Activated naive CD4-positive, alpha-beta T cell treated with anti-CD3 and anti-CD28 coated beads for 36 hours (primary cell): Measurements from ENCODE around the gene TENM4. TPM values are rescaled to one million over a fixed set of nuclear protein-coding genes. Genes with fewer than 3 reads are reported as not detected.

Experiments used
- CTCF ChIA-PET: fragments of 350-600 bp; sonication (Branson Sonifier 250); formaldehyde crosslinking; loops from one replicate; lab custom pipeline; 2021; ENCODE audit warnings: antibody characterized with exemption; lab: Charles Lee
- DNase-seq: peaks from one replicate; pipeline ENCODE4 v3.0.0-alpha.2; 2020
- H3K27ac Mint-ChIP-seq: one replicate; pipeline ENCODE4 v1.8.0; 2021; ENCODE audit warnings: mild to moderate bottlenecking, mixed read lengths
- H3K27me3 Mint-ChIP-seq: one replicate; pipeline ENCODE4 v1.8.0; 2021; ENCODE audit warnings: low read depth, mixed read lengths
- H3K36me3 Mint-ChIP-seq: one replicate; pipeline ENCODE4 v1.8.0; 2021; ENCODE audit warnings: low read depth, mixed read lengths
- H3K4me1 Mint-ChIP-seq: one replicate; pipeline ENCODE4 v1.8.0; 2021; ENCODE audit warnings: low read depth, mixed read lengths
- H3K4me3 Mint-ChIP-seq: one replicate; pipeline ENCODE4 v1.8.0; 2021; ENCODE audit warnings: mild to moderate bottlenecking, moderate library complexity, mixed read lengths
- H3K9me3 Mint-ChIP-seq: one replicate; pipeline ENCODE4 v1.8.0; 2021; ENCODE audit warnings: mixed read lengths
- intact Hi-C: fragments of 100-400 bp; cut with micrococcal nuclease; formaldehyde crosslinking; loops from one replicate; pipeline ENCODE4 v1.15.1; 2023
- total RNA-seq, 2 experiments: library from RNA; stranded (reverse); gene quantifications; one replicate each; pipeline ENCODE4 v1.2.3, GENCODE V29; 2021

The TENM4 gene
- total RNA-seq, 2 experiments from 2014 or later, result not detected

- no peaks in the 10 kb centered on the region for H3K4me1 Mint-ChIP-seq
- CTCF ChIA-PET, result no interaction called here
- intact Hi-C loops, result no loop called here
Measured at GRCh38 chr11:78783301-78783700, 657.5 kb downstream of the TENM4 start.

GRCh38 chr11:78782725-78783124 lies 658.1 kb downstream of the TENM4 start:
- peaks cover 6% of the 10 kb centered on the region for H3K27me3 Mint-ChIP-seq
- no peaks in the 10 kb centered on the region for H3K36me3 Mint-ChIP-seq
- CTCF ChIA-PET, result no interaction called here
- no peak overlapping the region for H3K27ac Mint-ChIP-seq
- intact Hi-C loops, result no loop called here
- DNase-seq, result no peak
- no peaks in the 10 kb centered on the region for H3K4me1 Mint-ChIP-seq
- H3K9me3 Mint-ChIP-seq, result no peaks in the 10 kb centered on the region
- no peak overlapping the region for H3K4me3 Mint-ChIP-seq

More at GRCh38 chr11:78783301-78783700, 657.5 kb downstream of the TENM4 start:
- no peak for DNase-seq
- no peaks in the 10 kb centered on the region for H3K36me3 Mint-ChIP-seq
- H3K27me3 Mint-ChIP-seq, result peaks cover 6% of the 10 kb centered on the region
- no peak overlapping the region for H3K27ac Mint-ChIP-seq
- no peaks in the 10 kb centered on the region for H3K9me3 Mint-ChIP-seq
- H3K4me3 Mint-ChIP-seq, result no peak overlapping the region

- intact Hi-C loops, result no loop called here
- Mint-ChIP-seq H3K4me1 (no peaks in the 10 kb centered on the region), H3K36me3 (no peaks in the 10 kb centered on the region), H3K9me3 (no peaks in the 10 kb centered on the region), H3K27me3 (peaks cover 7% of the 10 kb centered on the region), H3K4me3 (no peak overlapping the region), H3K27ac (no peak overlapping the region)
- CTCF ChIA-PET, result interaction anchor here (0.9 kb wide), 1 partner anchor 135 kb away, joined by 3 read pairs; no protein-coding TSS in a partner anchor
- DNase-seq, result no peak
Measured at GRCh38 chr11:78780889-78781288, 659.9 kb downstream of the TENM4 start.

GRCh38 chr11:78773492-78773891 lies 667.3 kb downstream of the TENM4 start:
- Mint-ChIP-seq H3K4me1 (no peaks in the 10 kb centered on the region), H3K27me3 (peaks cover 7% of the 10 kb centered on the region), H3K4me3 (no peak overlapping the region), H3K36me3 (no peaks in the 10 kb centered on the region), H3K9me3 (no peaks in the 10 kb centered on the region), H3K27ac (no peak overlapping the region)
- intact Hi-C loops, result no loop called here
- CTCF ChIA-PET, result no interaction called here
- DNase-seq, result no peak

GRCh38 chr11:78773077-78773476 lies 667.8 kb downstream of the TENM4 start:
- CTCF ChIA-PET, result no interaction called here

GRCh38 chr11:78772186-78772585 lies 668.6 kb downstream of the TENM4 start:
- Mint-ChIP-seq H3K9me3 (no peaks in the 10 kb centered on the region), H3K4me1 (no peaks in the 10 kb centered on the region), H3K27ac (no peak overlapping the region), H3K4me3 (no peak overlapping the region), H3K36me3 (no peaks in the 10 kb centered on the region), H3K27me3 (peaks cover 7% of the 10 kb centered on the region)
- intact Hi-C loops, result no loop called here
- CTCF ChIA-PET, result no interaction called here
- no peak for DNase-seq

More at GRCh38 chr11:78773077-78773476, 667.8 kb downstream of the TENM4 start:
- intact Hi-C loops, result no loop called here
- no peaks in the 10 kb centered on the region for H3K36me3 Mint-ChIP-seq
- no peak for DNase-seq
- H3K4me3 Mint-ChIP-seq, result no peak overlapping the region
- H3K27me3 Mint-ChIP-seq, result peaks cover 7% of the 10 kb centered on the region
- no peaks in the 10 kb centered on the region for H3K9me3 Mint-ChIP-seq
- no peak overlapping the region for H3K27ac Mint-ChIP-seq
- H3K4me1 Mint-ChIP-seq, result no peaks in the 10 kb centered on the region

GRCh38 chr11:78770931-78771330 lies 669.9 kb downstream of the TENM4 start:
- Mint-ChIP-seq H3K9me3 (no peaks in the 10 kb centered on the region), H3K27ac (no peak overlapping the region), H3K36me3 (no peaks in the 10 kb centered on the region), H3K27me3 (peaks cover 7% of the 10 kb centered on the region), H3K4me1 (no peaks in the 10 kb centered on the region), H3K4me3 (no peak overlapping the region)
- intact Hi-C loops, result no loop called here
- DNase-seq, result no peak
- CTCF ChIA-PET, result no interaction called here

- Mint-ChIP-seq H3K4me3 (no peak overlapping the region), H3K27ac (no peak overlapping the region), H3K9me3 (no peaks in the 10 kb centered on the region), H3K4me1 (no peaks in the 10 kb centered on the region), H3K27me3 (peaks cover 5% of the 10 kb centered on the region), H3K36me3 (no peaks in the 10 kb centered on the region)
- CTCF ChIA-PET, result no interaction called here
- intact Hi-C loops, result no loop called here
- DNase-seq, result no peak
Measured at GRCh38 chr11:78768971-78769370, 671.9 kb downstream of the TENM4 start.

GRCh38 chr11:78768345-78768744 lies 672.5 kb downstream of the TENM4 start:
- H3K27ac Mint-ChIP-seq, result no peak overlapping the region
- no peak for DNase-seq
- peaks cover 7% of the 10 kb centered on the region for H3K27me3 Mint-ChIP-seq
- H3K36me3 Mint-ChIP-seq, result no peaks in the 10 kb centered on the region
- intact Hi-C loops, result no loop called here
- no peak overlapping the region for H3K4me3 Mint-ChIP-seq
- CTCF ChIA-PET, result interaction anchor here (0.6 kb wide), 2 partner anchors 73 to 217 kb away, joined by 3 to 5 read pairs; no protein-coding TSS in a partner anchor
- no peaks in the 10 kb centered on the region for H3K4me1 Mint-ChIP-seq
- H3K9me3 Mint-ChIP-seq, result no peaks in the 10 kb centered on the region

GRCh38 chr11:78767027-78767932 lies 673.5 kb downstream of the TENM4 start:
- no peaks in the 10 kb centered on the region for H3K9me3 Mint-ChIP-seq
- H3K36me3 Mint-ChIP-seq, result no peaks in the 10 kb centered on the region
- intact Hi-C loops, result no loop called here
- CTCF ChIA-PET, result no interaction called here
- no peaks in the 10 kb centered on the region for H3K4me1 Mint-ChIP-seq
- no peak for DNase-seq
- peaks cover 5% of the 10 kb centered on the region for H3K27me3 Mint-ChIP-seq
- no peak overlapping the region for H3K4me3 Mint-ChIP-seq
- no peak overlapping the region for H3K27ac Mint-ChIP-seq

GRCh38 chr11:78764946-78765345 lies 675.9 kb downstream of the TENM4 start:
- no peak for DNase-seq
- intact Hi-C loops, result no loop called here
- Mint-ChIP-seq H3K27me3 (peaks cover 2% of the 10 kb centered on the region), H3K4me3 (no peak overlapping the region), H3K36me3 (no peaks in the 10 kb centered on the region), H3K27ac (no peak overlapping the region), H3K4me1 (no peaks in the 10 kb centered on the region), H3K9me3 (no peaks in the 10 kb centered on the region)
- CTCF ChIA-PET, result no interaction called here

GRCh38 chr11:78763664-78764063 lies 677.2 kb downstream of the TENM4 start:
- no peaks in the 10 kb centered on the region for H3K36me3 Mint-ChIP-seq
- H3K4me1 Mint-ChIP-seq, result no peaks in the 10 kb centered on the region
- no peak overlapping the region for H3K27ac Mint-ChIP-seq
- intact Hi-C loops, result no loop called here
- peaks cover 2% of the 10 kb centered on the region for H3K27me3 Mint-ChIP-seq
- no peak for DNase-seq
- H3K9me3 Mint-ChIP-seq, result no peaks in the 10 kb centered on the region
- H3K4me3 Mint-ChIP-seq, result no peak overlapping the region
- CTCF ChIA-PET, result no interaction called here

GRCh38 chr11:78762105-78762504 lies 678.7 kb downstream of the TENM4 start:
- intact Hi-C loops, result no loop called here
- Mint-ChIP-seq H3K27me3 (peaks cover 2% of the 10 kb centered on the region), H3K4me1 (no peaks in the 10 kb centered on the region), H3K27ac (no peak overlapping the region), H3K36me3 (no peaks in the 10 kb centered on the region), H3K9me3 (no peaks in the 10 kb centered on the region), H3K4me3 (no peak overlapping the region)
- DNase-seq, result no peak
- CTCF ChIA-PET, result no interaction called here
